HG03196 (cell line): ENCODE results near the gene TMEM240.
"Not testable (repeated sequence)": the region's sequence is repeated elsewhere in the genome, so short reads cannot be mapped to it uniquely, and the experiment has no call there.

Source experiments
- ATAC-seq: cut with Tn5 transposase; IDR thresholded peaks from one replicate; pipeline ENCODE4 v1.9.1; 2021; ENCODE audit not compliant: unreplicated experiment

TMEM240 gene

GRCh38 chr1:1527092-1527816 is 13.2 kb downstream of the TMEM240 start:
- ATAC-seq, result no peak

- not testable (repeated sequence) for ATAC-seq
These were observed 13.9 kb downstream of the TMEM240 start for GRCh38 chr1:1526476-1526875.

- ATAC-seq, result not testable (repeated sequence)
These were observed 15.6 kb downstream of the TMEM240 start for GRCh38 chr1:1524750-1525383.

- not testable (repeated sequence) for ATAC-seq
These were observed 16.8 kb downstream of the TMEM240 start for GRCh38 chr1:1523651-1524050.

GRCh38 chr1:1523226-1523625 is 17.2 kb downstream of the TMEM240 start:
- ATAC-seq, result not testable (repeated sequence)

- ATAC-seq, result not testable (repeated sequence)
These were observed 17.9 kb downstream of the TMEM240 start for GRCh38 chr1:1522536-1522935.

GRCh38 chr1:1521331-1521730 is 19.1 kb downstream of the TMEM240 start:
- ATAC-seq, result no peak

- not testable (repeated sequence) for ATAC-seq
These were observed 20.5 kb downstream of the TMEM240 start for GRCh38 chr1:1519805-1520505.

GRCh38 chr1:1518621-1519007 is 21.8 kb downstream of the TMEM240 start:
- not testable (repeated sequence) for ATAC-seq

GRCh38 chr1:1517973-1518620 is 22.3 kb downstream of the TMEM240 start:
- no peak for ATAC-seq

- not testable (repeated sequence) for ATAC-seq
These were observed 23.5 kb downstream of the TMEM240 start for GRCh38 chr1:1516923-1517322.

GRCh38 chr1:1514376-1514775 is 26.0 kb downstream of the TMEM240 start:
- ATAC-seq, result not testable (repeated sequence)

GRCh38 chr1:1513675-1514074 is 26.7 kb downstream of the TMEM240 start:
- ATAC-seq, result not testable (repeated sequence)

GRCh38 chr1:1512425-1512824 is 28.0 kb downstream of the TMEM240 start:
- ATAC-seq, result peak; percentile 1

- ATAC-seq, result peak; percentile 79
These were observed 28.7 kb downstream of the TMEM240 start, which contains the start of gene ATAD3A for GRCh38 chr1:1511533-1512285. Gene ATAD3A (plus strand): TSS chr1:1512162. CDS start chr1:1512269, 107 bp downstream.

GRCh38 chr1:1510912-1511532 is 29.4 kb downstream of the TMEM240 start:
- no peak for ATAC-seq

GRCh38 chr1:1509465-1509850 is 31.0 kb downstream of the TMEM240 start:
- not testable (repeated sequence) for ATAC-seq

GRCh38 chr1:1508775-1509464 is 31.5 kb downstream of the TMEM240 start:
- not testable (repeated sequence) for ATAC-seq

GRCh38 chr1:1507305-1507704 is 33.1 kb downstream of the TMEM240 start:
- ATAC-seq, result no peak
